EH (cell line): ENCODE data around the gene PTPRJ.

Experiments used
- DNase-seq: peaks from one replicate; pipeline ENCODE4 v3.0.0-alpha.2; 2015; ENCODE audit warnings: low read depth

Gene PTPRJ

DNA sequence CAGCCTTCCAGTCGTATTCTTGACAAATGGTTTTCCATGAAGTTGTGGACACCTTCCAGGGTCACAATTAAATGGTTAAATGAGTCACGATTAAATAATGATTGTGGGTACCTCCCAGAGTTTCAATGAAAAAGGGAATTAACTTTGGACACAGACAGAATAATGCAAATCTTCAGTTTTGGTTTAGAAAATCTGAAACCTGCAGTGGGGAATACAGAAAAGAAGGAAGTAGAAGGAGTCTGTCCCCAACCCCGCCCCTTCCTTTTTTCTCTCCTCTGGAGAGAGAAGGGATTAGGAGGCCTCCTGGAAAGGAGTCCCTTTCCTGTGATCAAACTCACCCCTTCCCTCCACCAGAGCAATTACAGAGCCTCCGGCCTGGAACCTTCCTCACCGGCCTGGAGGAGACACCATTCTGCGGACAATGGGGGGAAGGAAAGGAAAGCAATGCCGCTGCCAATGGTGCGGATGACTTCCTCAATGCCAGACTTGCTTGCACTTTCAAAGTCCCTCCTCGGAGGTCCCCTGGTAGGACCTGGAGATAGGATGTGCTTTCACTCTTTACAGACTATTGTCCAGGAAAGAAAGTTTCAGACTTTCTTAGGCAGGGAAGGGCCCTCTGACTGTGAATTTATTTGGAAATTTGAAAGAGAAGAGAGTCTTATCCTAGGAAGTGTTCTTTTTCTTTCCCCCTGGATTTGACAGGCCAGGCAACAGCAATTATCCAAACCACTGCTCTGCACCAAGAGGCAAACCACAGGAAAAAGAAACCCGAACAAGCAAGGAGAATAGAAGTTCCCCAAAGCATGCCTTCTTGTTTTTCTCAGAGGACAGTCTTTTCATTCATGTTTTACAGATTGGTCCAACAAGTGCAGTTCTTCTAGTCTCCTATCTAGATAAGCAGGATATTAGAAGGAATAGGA is 86.8 kb downstream of the PTPRJ start:
- DNase-seq, result peak; percentile 44

DNA sequence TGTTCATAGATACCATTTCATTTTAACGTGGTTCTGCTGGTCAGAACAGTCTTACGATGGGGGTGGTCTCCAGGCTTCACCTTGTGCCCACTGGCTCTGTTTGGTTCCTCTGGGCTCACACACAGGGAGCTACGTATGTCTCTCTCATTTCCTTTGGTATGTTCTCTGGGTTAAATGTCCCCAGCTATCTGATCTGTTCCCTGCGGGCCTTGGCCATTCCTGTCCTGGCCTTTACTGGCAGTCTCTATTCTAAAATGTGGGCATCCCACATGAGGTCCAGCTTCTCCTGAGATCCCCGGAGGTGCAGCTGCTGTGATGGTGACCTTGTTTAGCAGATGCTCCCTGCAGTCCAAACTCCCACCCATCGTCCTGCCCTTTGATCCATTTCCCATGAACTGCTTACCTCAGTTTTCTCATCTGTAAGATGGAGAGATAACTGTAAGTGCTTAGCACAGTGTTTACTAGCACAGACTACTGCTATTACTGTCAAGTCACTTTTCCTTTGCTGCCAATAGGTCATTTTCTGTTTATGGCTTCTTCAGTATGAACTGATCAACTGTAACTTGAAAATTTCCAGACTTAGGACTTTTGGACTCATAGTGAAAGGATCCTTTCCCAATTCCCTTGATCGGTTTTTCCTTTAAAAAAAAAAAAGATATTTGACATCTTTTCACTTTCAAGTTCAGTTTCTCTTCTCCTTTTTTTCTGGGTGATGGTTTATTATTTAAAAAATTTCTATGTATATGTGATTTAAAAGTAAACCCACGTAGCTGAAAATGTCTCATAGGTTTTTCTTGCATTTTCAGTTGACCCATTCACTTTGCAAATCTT is 92.9 kb downstream of the PTPRJ start:
- no peak for DNase-seq

GRCh38 chr11:48074425-48075181 is 94.2 kb downstream of the PTPRJ start:
- DNase-seq, result no peak

DNA sequence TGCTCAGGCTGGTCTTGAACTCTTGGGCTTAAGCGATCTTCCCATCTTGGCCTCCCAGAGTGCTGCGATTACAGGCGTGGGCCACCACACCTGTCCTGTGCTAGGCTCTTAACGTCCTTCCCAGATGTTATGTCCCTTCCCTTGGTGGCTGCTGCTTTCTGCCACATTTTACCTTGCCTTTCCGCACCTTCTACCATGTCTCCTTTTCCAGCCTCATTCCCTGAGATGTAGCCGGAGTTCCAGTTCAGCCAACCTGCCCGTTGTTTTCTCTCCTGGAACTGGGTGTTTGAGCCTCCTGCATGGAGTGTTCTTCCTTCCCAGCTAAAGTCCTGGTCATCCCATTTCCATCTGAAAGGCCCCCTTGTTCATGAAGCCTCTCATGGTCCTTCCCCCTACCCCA is 95.3 kb downstream of the PTPRJ start:
- DNase-seq, result no peak

DNA sequence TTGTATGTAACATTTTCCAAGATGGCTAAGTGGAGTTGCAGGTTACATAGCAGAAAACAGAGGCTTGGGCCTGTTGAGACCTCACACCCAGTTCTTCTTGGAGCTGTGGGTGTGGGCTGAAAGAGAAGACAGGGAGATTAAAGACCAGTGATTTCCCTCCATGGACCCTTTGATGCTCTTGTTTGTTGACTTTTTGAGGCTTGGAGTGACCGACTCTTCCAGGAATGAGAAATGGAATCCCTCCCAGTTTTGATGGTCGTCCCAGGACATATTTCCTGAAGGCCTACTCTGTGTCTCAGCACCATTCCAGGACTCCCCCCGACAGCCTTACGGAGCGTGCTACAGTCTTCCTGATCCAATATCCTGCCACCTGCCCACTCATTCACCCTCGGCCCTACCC is 96.9 kb downstream of the PTPRJ start:
- DNase-seq, result peak; percentile 68

GRCh38 chr11:48078689-48079088 is 98.3 kb downstream of the PTPRJ start:
- DNase-seq, result peak; percentile 34

- no peak for DNase-seq
These were observed 99.2 kb downstream of the PTPRJ start for GRCh38 chr11:48079596-48079995.

- DNase-seq, result no peak
These were observed 100.0 kb downstream of the PTPRJ start for GRCh38 chr11:48080301-48080861.

DNA sequence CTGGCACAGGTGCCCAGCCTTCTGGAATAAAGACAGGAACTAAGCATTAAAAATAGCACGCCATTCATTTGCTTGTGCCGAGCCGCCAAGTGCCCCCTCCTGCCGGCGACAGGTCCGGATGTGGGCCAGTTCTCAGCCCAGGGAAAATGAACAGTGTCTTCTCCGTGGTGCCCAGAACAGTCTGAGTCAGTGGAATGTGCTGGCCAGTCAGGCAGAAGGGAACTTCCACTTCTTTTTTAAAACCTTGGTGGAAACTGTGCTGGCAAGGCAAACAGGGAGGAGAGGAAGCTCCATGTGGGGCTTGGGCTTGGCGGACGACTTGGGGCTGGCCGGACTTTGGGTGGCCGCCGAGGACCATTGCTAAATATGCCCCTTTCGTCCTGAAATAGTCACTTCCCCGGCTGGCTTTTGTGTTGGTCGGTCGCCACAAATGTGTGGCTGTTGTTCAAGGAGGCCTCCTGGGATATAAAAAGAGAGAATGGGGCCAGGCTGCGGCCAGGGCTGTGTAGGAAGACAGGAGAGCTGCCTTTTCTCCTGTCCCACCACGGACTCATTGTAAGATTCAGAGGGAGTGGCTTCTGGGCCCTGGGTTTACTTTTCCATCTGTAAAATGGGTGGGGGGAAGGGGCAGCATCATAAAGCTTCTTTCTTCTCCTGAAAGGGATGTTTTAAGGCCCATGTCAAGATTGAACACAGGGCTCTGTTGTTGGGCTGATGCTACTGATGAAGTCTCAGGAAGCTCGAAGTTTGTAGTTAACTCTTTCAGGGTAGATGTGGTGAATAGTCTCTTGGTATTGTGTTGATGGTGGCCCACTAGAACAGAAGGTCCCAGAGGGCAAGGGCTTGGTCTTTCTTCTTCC is 101.0 kb downstream of the PTPRJ start:
- DNase-seq, result peak; percentile 69

DNA sequence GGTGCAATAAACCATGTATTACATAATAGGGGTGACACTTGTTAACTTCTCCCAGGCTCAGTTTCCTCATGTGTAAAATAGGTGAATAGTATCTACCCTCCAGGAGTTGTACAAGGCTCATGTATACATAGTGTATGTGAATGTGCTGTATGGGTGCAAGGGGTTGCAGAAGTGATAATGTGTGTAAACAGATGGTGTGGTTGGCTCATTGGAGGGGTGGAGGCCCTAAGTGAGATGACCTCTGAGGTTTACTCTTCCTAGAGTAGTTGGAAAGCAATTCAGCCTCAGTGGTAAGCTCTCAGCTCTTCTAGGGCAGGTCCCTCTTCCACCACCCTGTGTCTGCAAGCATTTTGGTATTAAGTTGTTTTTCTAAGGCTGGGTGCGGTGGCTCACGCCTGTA is 102.4 kb downstream of the PTPRJ start:
- DNase-seq, result no peak

GRCh38 chr11:48083421-48083820 is 103.1 kb downstream of the PTPRJ start:
- DNase-seq, result peak; percentile 53

GRCh38 chr11:48085688-48086087 is 105.3 kb downstream of the PTPRJ start:
- DNase-seq, result no peak

GRCh38 chr11:48087422-48087821 is 107.1 kb downstream of the PTPRJ start:
- no peak for DNase-seq

GRCh38 chr11:48087974-48088681 is 107.8 kb downstream of the PTPRJ start:
- peak; percentile 31 for DNase-seq

DNA sequence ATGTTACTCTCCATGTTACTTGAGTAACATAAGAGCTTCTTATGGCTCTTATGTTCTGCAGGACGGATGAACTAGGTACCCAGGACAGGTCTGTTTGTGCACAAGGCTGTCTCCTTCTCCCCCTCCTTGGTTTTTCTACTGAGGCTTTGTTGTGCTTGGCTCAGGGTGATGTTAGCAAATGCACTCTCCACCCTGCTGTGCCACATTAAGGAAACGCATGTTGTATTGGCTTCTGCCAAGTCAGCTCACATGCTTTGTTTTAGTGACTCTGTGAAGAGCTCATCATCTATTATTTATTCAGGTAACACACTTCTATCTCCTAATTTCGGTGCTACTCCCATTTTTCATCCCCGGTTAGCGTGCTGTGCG is 108.3 kb downstream of the PTPRJ start:
- DNase-seq, result no peak

- no peak for DNase-seq
These were observed 109.8 kb downstream of the PTPRJ start for GRCh38 chr11:48090174-48090573.

DNA sequence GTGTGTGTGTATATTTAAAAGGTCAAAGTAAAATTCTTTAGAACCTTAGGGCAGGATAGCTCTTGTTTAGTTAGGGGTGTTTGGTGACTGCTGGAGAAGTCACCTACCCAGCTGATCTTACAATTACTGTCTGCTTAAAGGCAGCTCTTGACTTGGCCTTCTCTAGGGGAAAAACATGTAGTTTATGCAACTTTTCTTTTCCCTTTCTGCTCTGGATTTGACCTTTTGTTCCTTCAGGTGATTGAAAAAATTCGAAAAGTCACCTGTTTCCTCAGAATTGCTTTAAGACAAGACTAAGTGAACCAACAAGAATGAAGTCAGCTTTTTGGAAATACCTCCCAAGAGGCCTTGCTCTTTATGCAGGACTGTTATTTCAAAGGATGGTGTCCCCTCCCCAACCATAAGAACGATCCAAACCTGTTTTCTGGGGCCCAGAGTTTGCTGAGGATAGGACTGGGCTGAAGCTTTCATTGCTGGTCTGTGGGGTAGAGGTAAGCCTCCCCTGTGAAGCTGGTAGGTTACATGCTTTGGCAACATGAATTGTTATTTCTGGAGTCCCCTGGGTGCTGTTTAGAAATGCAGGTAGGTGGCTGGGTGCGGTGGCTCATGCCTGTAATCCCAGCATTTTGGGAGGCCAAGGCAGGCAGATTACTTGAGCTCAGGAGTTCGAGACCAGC is 111.2 kb downstream of the PTPRJ start:
- DNase-seq, result no peak

GRCh38 chr11:48093323-48093722 is 113.0 kb downstream of the PTPRJ start:
- DNase-seq, result no peak

DNA sequence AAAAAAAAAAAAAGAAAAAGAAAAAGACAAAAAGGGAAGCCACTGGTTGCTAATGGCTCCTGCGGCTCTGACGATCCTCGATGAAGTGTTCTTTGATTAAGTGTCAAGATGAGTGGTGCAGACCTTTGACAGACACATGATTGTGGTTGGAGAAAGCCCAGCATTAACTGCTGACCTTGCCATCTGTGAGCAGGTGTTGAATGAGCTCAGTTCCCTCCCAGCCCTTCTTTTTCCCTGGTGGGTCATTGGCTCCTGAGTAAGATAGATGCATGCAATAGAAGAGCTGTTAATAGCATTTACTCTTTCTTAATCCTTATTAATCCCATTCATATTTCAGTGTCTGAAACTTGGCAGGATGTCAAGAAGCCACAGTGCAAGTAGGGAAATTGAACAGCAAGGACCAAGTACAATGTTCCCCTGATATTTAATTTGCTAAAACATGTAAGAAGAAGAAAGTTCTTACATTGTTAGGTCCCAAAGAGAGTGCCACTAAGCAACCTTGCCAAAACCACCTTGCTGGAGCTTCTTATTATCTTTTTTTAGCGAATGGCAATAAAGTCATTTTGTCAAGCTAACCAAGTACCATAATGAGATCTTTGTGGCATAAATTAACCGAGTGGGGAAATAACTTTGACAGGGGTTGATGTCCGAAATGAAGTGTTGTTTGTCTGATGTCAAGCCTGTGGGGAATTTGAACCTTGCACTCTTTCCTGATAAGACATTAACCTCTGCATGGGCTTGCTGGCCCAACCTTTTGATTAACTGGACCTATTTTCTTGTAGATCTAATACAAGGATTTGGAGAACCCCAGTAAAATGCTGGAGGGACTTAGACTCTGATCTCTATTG is 113.7 kb downstream of the PTPRJ start:
- DNase-seq, result no peak
